HCT116 (cell line): ENCODE measurements around the gene RPS25. TPM values are rescaled to one million over a fixed set of nuclear protein-coding genes. Genes with fewer than 3 reads are reported as not detected.
A peak's percentile ranks its signal among the peaks of the same experiment; 100 is the strongest.

ENCODE experiments used
- ATAC-seq: fragments of 200-7000 bp; cut with Tn5 transposase; 2 replicates; pipeline ENCODE4 v1.9.1; 2020; ENCODE audit warnings: mild to moderate bottlenecking, moderate library complexity
- BruUV-seq: library from RNA; stranded (reverse); fragments of 400-500 nt; replicated peaks from 2 replicates; lab custom pipeline; 2021; lab: Mats Ljungman, UMichigan
- CTCF ChIA-PET: fragments of 300-600 bp; sonication (Branson Sonifier 250); formaldehyde crosslinking; loops from one replicate; lab custom pipeline; 2021; ENCODE audit warnings: antibody characterized with exemption; lab: Charles Lee
- POLR2A ChIA-PET: fragments of 300-600, 350-600 bp; sonication (Branson Sonifier 250); formaldehyde crosslinking; loops from one replicate; lab custom pipeline; 2021; ENCODE audit warnings: antibody characterized with exemption; lab: Charles Lee
- RAD21 ChIA-PET, 2 experiments: fragments of 300-600 bp; sonication (Branson Sonifier 250); formaldehyde crosslinking; loops; one replicate each; lab custom pipeline; 2023; ENCODE audit warnings: low total read pairs in 2 of 2; ENCODE audit not compliant: uncharacterized antibody in 2 of 2, unreplicated experiment in 2 of 2, low non-redundant PET in 1 of 2; lab: Charles Lee
- DNase-seq: peaks from one replicate; pipeline ENCODE4 v3.0.0-alpha.2; 2010; ENCODE audit warnings: low read depth, low spot score
- H2AFZ ChIP-seq: fragments of 200-600 bp; shearing (Covaris generic), sonication (generic); 2 replicates; pipeline ENCODE4 v1.6.1; 2017; ENCODE audit warnings: low read depth, mixed run types, mixed read lengths, antibody characterized with exemption, low read length; ENCODE audit not compliant: poor library complexity, severe bottlenecking
- H3K27ac ChIP-seq: 2 replicates; pipeline ENCODE4 v1.5.1; 2012; ENCODE audit warnings: low read depth, low read length
- H3K27me3 ChIP-seq: fragments of 200-600 bp; sonication (generic); 2 replicates; pipeline ENCODE4 v1.6.1; 2016; ENCODE audit warnings: mixed run types, low read length, mixed read lengths; ENCODE audit not compliant: insufficient read depth
- H3K36me3 ChIP-seq, 2 experiments: fragments of 200-500 bp in 1 of 2; fragments of 200-600 bp in 1 of 2; sonication (Bioruptor generic) in 1 of 2; sonication (generic) in 1 of 2; 2 replicates each; pipeline versions ENCODE4 v1.5.1 to v1.6.1; 2014 to 2016; ENCODE audit warnings: low read length in 2 of 2, inconsistent platforms in 1 of 2, mixed read lengths in 1 of 2, mixed run types in 1 of 2; ENCODE audit not compliant: insufficient read depth in 2 of 2, control insufficient read depth in 1 of 2
- H3K4me1 ChIP-seq, 2 experiments: fragments of 200-600 bp in 1 of 2; sonication (generic) in 1 of 2; 2 replicates each; pipeline versions ENCODE4 v1.5.1 to v1.6.1; 2012 to 2017; ENCODE audit warnings: low read length in 2 of 2, inconsistent platforms in 1 of 2, mild to moderate bottlenecking in 1 of 2, mixed read lengths in 1 of 2, mixed run types in 1 of 2, moderate library complexity in 1 of 2; ENCODE audit not compliant: insufficient read depth in 2 of 2, control insufficient read depth in 1 of 2
- H3K4me2 ChIP-seq: fragments of 200-600 bp; sonication (generic); 2 replicates; pipeline ENCODE4 v1.6.1; 2017; ENCODE audit warnings: mixed run types, low read length, mixed read lengths
- H3K4me3 ChIP-seq, 2 experiments: fragments of 200-600 bp in 1 of 2; sonication (generic) in 1 of 2; replicated peaks in 1 of 2; 2 replicates each; pipeline ENCODE4 v1.5.1; 2011 to 2016; ENCODE audit warnings: low read length in 2 of 2, control low read depth in 1 of 2, low read depth in 1 of 2, mild to moderate bottlenecking in 1 of 2, mixed read lengths in 1 of 2, mixed run types in 1 of 2
- H3K79me2 ChIP-seq: fragments of 200-600 bp; sonication (generic); 2 replicates; pipeline ENCODE4 v1.6.1; 2017; ENCODE audit warnings: mild to moderate bottlenecking, mixed run types, low read length, moderate library complexity, mixed read lengths; ENCODE audit not compliant: insufficient read depth
- H3K9ac ChIP-seq: fragments of 200-600 bp; sonication (generic); 2 replicates; pipeline ENCODE4 v1.6.1; 2016; ENCODE audit warnings: low read length, mixed read lengths
- H3K9me2 ChIP-seq: fragments of 200-600 bp; sonication (generic), shearing (Covaris generic); 2 replicates; pipeline ENCODE4 v1.6.1; 2017; ENCODE audit warnings: mixed run types, mild to moderate bottlenecking, moderate library complexity; ENCODE audit not compliant: insufficient read depth
- H3K9me3 ChIP-seq, 2 experiments: fragments of 200-500 bp in 1 of 2; fragments of 200-600 bp in 1 of 2; sonication (Bioruptor generic) in 1 of 2; sonication (generic) in 1 of 2; 2 replicates each; pipeline ENCODE4 v1.6.1; 2014 to 2017; ENCODE audit warnings: low read length in 2 of 2, mixed read lengths in 2 of 2, inconsistent platforms in 1 of 2, low read depth in 1 of 2, mild to moderate bottlenecking in 1 of 2, mixed run types in 1 of 2, moderate library complexity in 1 of 2; ENCODE audit not compliant: control insufficient read depth in 1 of 2, insufficient read depth in 1 of 2
- H4K20me1 ChIP-seq: fragments of 200-600 bp; sonication (generic), shearing (Covaris generic); 2 replicates; pipeline ENCODE4 v1.6.1; 2017; ENCODE audit warnings: mixed run types, mild to moderate bottlenecking, moderate library complexity; ENCODE audit not compliant: insufficient read depth
- EZH2 ChIP-seq: fragments of 200-600 bp; sonication (generic); IDR thresholded peaks from 2 replicates; pipeline ENCODE4 v1.6.1; 2017; ENCODE audit warnings: antibody characterized with exemption, mixed run types
- POLR2AphosphoS5 ChIP-seq: IDR thresholded peaks from 2 replicates; pipeline ENCODE4 v1.6.1; 2011; ENCODE audit warnings: mild to moderate bottlenecking, low read depth, low read length, moderate library complexity
- RAD21 ChIP-seq: IDR thresholded peaks from 2 replicates; pipeline ENCODE4 v1.6.1; 2012; ENCODE audit warnings: low read depth, mild to moderate bottlenecking
- SIN3A ChIP-seq: IDR thresholded peaks from 2 replicates; pipeline ENCODE4 v1.6.1; 2012; ENCODE audit warnings: low read depth
- SP1 ChIP-seq: IDR thresholded peaks from 2 replicates; pipeline ENCODE4 v1.6.1; 2012; ENCODE audit warnings: low read depth
- ZFX ChIP-seq: fragments of 450-650 bp; IDR thresholded peaks from 2 replicates; pipeline ENCODE4 v1.6.1; 2017
- intact Hi-C: fragments of 100-400 bp; cut with micrococcal nuclease; formaldehyde crosslinking; loops from 2 replicates; pipeline ENCODE4 v1.10.0; 2022
- total RNA-seq: library from RNA; stranded (reverse); gene quantifications from one replicate; pipeline ENCODE4 v1.2.1, GENCODE V29; 2021; ENCODE audit not compliant: unreplicated experiment
- TF ChIP-seq, protein P1 (sequence below), 3 experiments: fragments of 200-600 bp in 1 of 3; sonication (generic) in 1 of 3; IDR thresholded peaks in 2 of 3; conservative IDR thresholded peaks in 1 of 3; 2 replicates each; pipeline ENCODE4 v1.5.1; 2012 to 2017; ENCODE audit warnings: low read depth in 2 of 3, low read length in 2 of 3, antibody characterized with exemption in 1 of 3, borderline replicate concordance in 1 of 3, control low read depth in 1 of 3, mild to moderate bottlenecking in 1 of 3, mixed read lengths in 1 of 3, mixed run types in 1 of 3, moderate library complexity in 1 of 3; ENCODE audit not compliant: insufficient read depth in 1 of 3

RPS25 gene
- total RNA-seq, 1 experiment from 2014 or later = 1,404 TPM

DNA sequence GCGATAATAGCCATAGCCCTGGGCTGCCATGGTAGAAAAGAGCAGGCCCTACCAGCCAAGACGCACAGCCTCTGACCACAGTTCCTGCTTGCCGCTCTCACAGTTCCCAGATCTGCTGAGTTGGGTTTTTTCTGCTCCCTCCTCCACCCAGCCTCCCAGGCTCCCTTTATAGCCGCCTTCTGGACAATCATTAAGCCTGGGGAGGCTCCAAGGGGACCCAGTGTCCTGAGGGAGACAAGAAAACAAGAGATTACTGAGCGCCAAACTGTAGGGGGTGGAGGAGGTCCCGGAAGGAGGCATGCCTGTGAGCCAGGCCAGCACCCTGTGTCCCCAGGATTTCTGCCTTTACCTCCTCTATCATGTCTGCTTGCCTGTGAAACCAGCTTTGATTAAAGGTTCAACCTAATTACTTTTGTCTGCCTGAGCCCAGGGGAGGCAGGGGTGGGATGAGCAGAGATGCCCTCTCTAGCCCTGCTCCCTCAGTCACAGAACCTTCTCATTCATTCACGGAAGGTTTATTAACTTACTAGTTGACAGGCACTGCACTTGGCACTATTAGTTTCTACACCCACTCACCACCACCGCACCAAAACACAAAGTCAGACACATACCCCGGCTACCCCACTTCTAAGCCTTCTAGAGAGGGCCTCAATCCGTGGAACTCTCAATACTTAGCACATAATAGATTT, 11.3 kb upstream of the RPS25 start:
- Histone ChIP-seq H3K9ac (peak overlapping the region; percentile 97), H3K9me2 (no peaks in the 10 kb centered on the region), H3K27ac (peak overlapping the region; percentile 89), H4K20me1 (no peaks in the 10 kb centered on the region), H3K4me1 (peaks cover 5 to 38% of the 10 kb centered on the region in 2 experiments; a peak in 3 of 4 replicates), H3K27me3 (no peaks in the 10 kb centered on the region), H3K4me3 (peak overlapping the region; percentile 86 to 91), H3K36me3 (peaks cover 13 to 19% of the 10 kb centered on the region in 2 experiments; a peak in 2 of 4 replicates), H3K9me3 (no peaks in the 10 kb centered on the region), H3K79me2 (peaks cover 26% of the 10 kb centered on the region), H2AFZ (no peak overlapping the region), H3K4me2 (peak overlapping the region; percentile 99)
- ChIA-PET CTCF (no interaction called here), POLR2A (no interaction called here), RAD21 (no interaction called here)
- ATAC-seq (no peak), DNase-seq (no peak)
- TF ChIP-seq SP1 = no peak
- intact Hi-C loops = no loop called here
- TSS peak; percentile 67 for BruUV-seq

- Histone ChIP-seq H3K4me2 (peak overlapping the region; percentile 99), H3K36me3 (peaks cover 14 to 20% of the 10 kb centered on the region in 2 experiments; a peak in 2 of 4 replicates), H3K27me3 (no peaks in the 10 kb centered on the region), H3K9ac (peak overlapping the region; percentile 97), H3K4me1 (peaks cover 5 to 37% of the 10 kb centered on the region in 2 experiments; a peak in 3 of 4 replicates), H4K20me1 (no peaks in the 10 kb centered on the region), H2AFZ (no peak overlapping the region), H3K9me2 (no peaks in the 10 kb centered on the region), H3K4me3 (no peak overlapping the region; a peak in 1 of 4 replicates), H3K79me2 (peaks cover 26% of the 10 kb centered on the region), H3K27ac (peak overlapping the region; percentile 89; the same call in 1 of the 2 replicates), H3K9me3 (no peaks in the 10 kb centered on the region)
- ChIA-PET RAD21 (no interaction called here), CTCF (no interaction called here), POLR2A (no interaction called here)
- no peak for TF ChIP-seq ZFX
- no peak for TF ChIP-seq SIN3A
- TF ChIP-seq RAD21 = no peak
- TF ChIP-seq POLR2AphosphoS5 = no peak
- TF ChIP-seq EZH2 = no peak
- TF ChIP-seq, protein P1, sequence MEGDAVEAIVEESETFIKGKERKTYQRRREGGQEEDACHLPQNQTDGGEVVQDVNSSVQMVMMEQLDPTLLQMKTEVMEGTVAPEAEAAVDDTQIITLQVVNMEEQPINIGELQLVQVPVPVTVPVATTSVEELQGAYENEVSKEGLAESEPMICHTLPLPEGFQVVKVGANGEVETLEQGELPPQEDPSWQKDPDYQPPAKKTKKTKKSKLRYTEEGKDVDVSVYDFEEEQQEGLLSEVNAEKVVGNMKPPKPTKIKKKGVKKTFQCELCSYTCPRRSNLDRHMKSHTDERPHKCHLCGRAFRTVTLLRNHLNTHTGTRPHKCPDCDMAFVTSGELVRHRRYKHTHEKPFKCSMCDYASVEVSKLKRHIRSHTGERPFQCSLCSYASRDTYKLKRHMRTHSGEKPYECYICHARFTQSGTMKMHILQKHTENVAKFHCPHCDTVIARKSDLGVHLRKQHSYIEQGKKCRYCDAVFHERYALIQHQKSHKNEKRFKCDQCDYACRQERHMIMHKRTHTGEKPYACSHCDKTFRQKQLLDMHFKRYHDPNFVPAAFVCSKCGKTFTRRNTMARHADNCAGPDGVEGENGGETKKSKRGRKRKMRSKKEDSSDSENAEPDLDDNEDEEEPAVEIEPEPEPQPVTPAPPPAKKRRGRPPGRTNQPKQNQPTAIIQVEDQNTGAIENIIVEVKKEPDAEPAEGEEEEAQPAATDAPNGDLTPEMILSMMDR (IDR thresholded peaks at IDR 0.05 in 2 of 3, conservative IDR thresholded peaks at IDR 0.05 in 1 of 3; ENCODE audit: borderline replicate concordance in 1 of 3, insufficient read depth in 1 of 3, low read depth in 2 of 3, low read length in 2 of 3) = no peak
- no TSS peak for BruUV-seq
- intact Hi-C loops = no loop called here
- DNase-seq (no peak), ATAC-seq (no peak)
Observed at GRCh38 chr11:119029069-119029339, 10.9 kb upstream of the RPS25 start.
